Ishikawa (cell line): ENCODE data around the gene PRPS1.

Experiments used
- CEBPB ChIP-seq: IDR thresholded peaks from 2 replicates; pipeline ENCODE4 v1.6.1; 2012
- CREB1 ChIP-seq: IDR thresholded peaks from 2 replicates; pipeline ENCODE4 v1.6.1; 2012; ENCODE audit warnings: low read depth
- EGR1 ChIP-seq: IDR thresholded peaks from 2 replicates; pipeline ENCODE4 v1.6.1; 2012
- EP300 ChIP-seq: IDR thresholded peaks from 2 replicates; pipeline ENCODE4 v1.6.1; 2012; ENCODE audit warnings: borderline replicate concordance
- FOXM1 ChIP-seq: IDR thresholded peaks from 2 replicates; pipeline ENCODE4 v1.6.1; 2012; ENCODE audit warnings: low read depth, borderline replicate concordance
- NFIC ChIP-seq: IDR thresholded peaks from 2 replicates; pipeline ENCODE4 v1.6.1; 2012
- RAD21 ChIP-seq: IDR thresholded peaks from 2 replicates; pipeline ENCODE4 v1.6.1; 2012; ENCODE audit warnings: low read depth
- REST ChIP-seq: IDR thresholded peaks from 2 replicates; pipeline ENCODE4 v1.6.1; 2012; ENCODE audit warnings: low read depth, mild to moderate bottlenecking
- TAF1 ChIP-seq: IDR thresholded peaks from 2 replicates; pipeline ENCODE4 v1.6.1; 2012; ENCODE audit warnings: low read depth, mild to moderate bottlenecking
- TCF12 ChIP-seq: IDR thresholded peaks from 2 replicates; pipeline ENCODE4 v1.6.1; 2012; ENCODE audit warnings: low read depth
- TEAD4 ChIP-seq: IDR thresholded peaks from 2 replicates; pipeline ENCODE4 v1.6.1; 2012
- USF1 ChIP-seq: IDR thresholded peaks from 2 replicates; pipeline ENCODE4 v1.6.1; 2012
- YY1 ChIP-seq: IDR thresholded peaks from 2 replicates; pipeline ENCODE4 v1.6.1; 2012; ENCODE audit warnings: low read depth
- ZBTB7A ChIP-seq: IDR thresholded peaks from 2 replicates; pipeline ENCODE4 v1.6.1; 2012; ENCODE audit warnings: low read depth
- TF ChIP-seq, protein P1 (sequence below): IDR thresholded peaks from 2 replicates; pipeline ENCODE4 v1.6.1; 2012

The PRPS1 gene

GRCh38 chrX:107632346-107632745, 4.0 kb downstream of the PRPS1 start:
- TF ChIP-seq EP300: no peak
- no peak for TF ChIP-seq ZBTB7A
- TF ChIP-seq USF1: no peak
- TF ChIP-seq RAD21: no peak
- TF ChIP-seq NFIC: no peak

- no peak for TF ChIP-seq EP300
- no peak for TF ChIP-seq USF1
- no peak for TF ChIP-seq REST
- TF ChIP-seq TCF12: no peak
- no peak for TF ChIP-seq YY1
- TF ChIP-seq NFIC: no peak
- TF ChIP-seq TEAD4: no peak
Measured at GRCh38 chrX:107646735-107647134, 18.4 kb downstream of the PRPS1 start.

- TF ChIP-seq, protein P1, sequence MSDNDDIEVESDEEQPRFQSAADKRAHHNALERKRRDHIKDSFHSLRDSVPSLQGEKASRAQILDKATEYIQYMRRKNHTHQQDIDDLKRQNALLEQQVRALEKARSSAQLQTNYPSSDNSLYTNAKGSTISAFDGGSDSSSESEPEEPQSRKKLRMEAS: no peak
- TF ChIP-seq TAF1 (no peak), CEBPB (no peak), CREB1 (no peak), FOXM1 (no peak), EP300 (no peak), NFIC (no peak), TEAD4 (no peak), YY1 (no peak), TCF12 (no peak), REST (no peak), ZBTB7A (no peak)
Measured at GRCh38 chrX:107648332-107648731, 20.0 kb downstream of the PRPS1 start.

- no peak for TF ChIP-seq RAD21
- TF ChIP-seq, protein P1: no peak
- TF ChIP-seq EGR1: no peak
- TF ChIP-seq REST: no peak
- no peak for TF ChIP-seq ZBTB7A
- no peak for TF ChIP-seq FOXM1
Measured at GRCh38 chrX:107654566-107654871, 26.2 kb downstream of the PRPS1 start.

GRCh38 chrX:107654872-107655761, 26.8 kb downstream of the PRPS1 start:
- TF ChIP-seq FOXM1: no peak
- no peak for TF ChIP-seq TEAD4
- TF ChIP-seq RAD21: no peak
- TF ChIP-seq TAF1: no peak
- TF ChIP-seq CREB1: no peak
- TF ChIP-seq EP300: no peak
- no peak for TF ChIP-seq REST
- no peak for TF ChIP-seq YY1
- no peak for TF ChIP-seq ZBTB7A
- TF ChIP-seq TCF12: no peak
- TF ChIP-seq EGR1: no peak
